K562 (cell line): Measurements from ENCODE around the gene NUP133. TPM values are rescaled to one million over a fixed set of nuclear protein-coding genes. Genes with fewer than 3 reads are reported as not detected.

ENCODE experiments used
- ATF4 ChIP-seq: fragments of 450-650 bp; formaldehyde crosslinking; IDR thresholded peaks from 2 replicates; pipeline ENCODE4 v1.4.0; 2022; ENCODE audit warnings: mild to moderate bottlenecking, moderate library complexity
- E2F6 ChIP-seq, 2 experiments: IDR thresholded peaks; 2 replicates each; pipeline ENCODE4 v1.6.1; 2011; ENCODE audit warnings: borderline replicate concordance in 1 of 2, control low read depth in 1 of 2, low read depth in 1 of 2, low read length in 1 of 2, mild to moderate bottlenecking in 1 of 2, mixed read lengths in 1 of 2, moderate library complexity in 1 of 2; ENCODE audit not compliant: insufficient read depth in 1 of 2, insufficient read length in 1 of 2, poor library complexity in 1 of 2, severe bottlenecking in 1 of 2; ENCODE audit errors: extremely low read depth in 1 of 2
- FOXJ3 ChIP-seq: sonication (generic); formaldehyde crosslinking; IDR thresholded peaks from 2 replicates; pipeline ENCODE4 v1.4.0; 2020; ENCODE audit warnings: mild to moderate bottlenecking, missing genetic modification reagents
- FOXM1 ChIP-seq, 2 experiments: fragments of 450-650 bp in 1 of 2; sonication (generic) in 1 of 2; formaldehyde crosslinking in 1 of 2; IDR thresholded peaks; 2 replicates each; pipeline versions ENCODE4 v1.6.1 to v1.9.0; 2017 to 2022; ENCODE audit warnings: low read depth in 2 of 2, mild to moderate bottlenecking in 2 of 2, missing genetic modification reagents in 1 of 2, moderate library complexity in 1 of 2
- GTF2A2 ChIP-seq: IDR thresholded peaks from 2 replicates; pipeline ENCODE4 v1.6.1; 2016; ENCODE audit warnings: mild to moderate bottlenecking, missing genetic modification characterization, missing compliant biosample characterization
- HBP1 ChIP-seq: fragments of 450-650 bp; formaldehyde crosslinking; IDR thresholded peaks from 2 replicates; pipeline ENCODE4 v1.4.0; 2022; ENCODE audit warnings: missing genetic modification characterization
- HDAC1 ChIP-seq, 2 experiments: fragments of 450-650 bp; IDR thresholded peaks; 2 replicates each; pipeline ENCODE4 v1.6.1; 2016 to 2017; ENCODE audit warnings: inconsistent platforms in 1 of 2, mild to moderate bottlenecking in 1 of 2, moderate library complexity in 1 of 2
- HEY1 ChIP-seq: fragments of 250-450 bp; sonication (Bioruptor Pico); IDR thresholded peaks from 2 replicates; pipeline ENCODE4 v1.5.0; 2020; ENCODE audit warnings: mild to moderate bottlenecking, moderate library complexity, borderline replicate concordance
- IFI16 ChIP-seq: fragments of 250-450 bp; sonication (Bioruptor Pico); IDR thresholded peaks from 2 replicates; pipeline ENCODE4 v2.1.2; 2022; ENCODE audit warnings: mild to moderate bottlenecking, inconsistent platforms
- SMARCA4 ChIP-seq: fragments of 450-650 bp; IDR thresholded peaks from 2 replicates; pipeline ENCODE4 v1.6.1; 2016
- TCF15 ChIP-seq: fragments of 250-450 bp; sonication (Bioruptor Pico); IDR thresholded peaks from 2 replicates; pipeline ENCODE4 v1.8.0; 2022; ENCODE audit warnings: moderate library complexity, mild to moderate bottlenecking, inconsistent platforms
- TEAD1 ChIP-seq, 2 experiments: fragments of 450-650 bp in 1 of 2; sonication (generic) in 1 of 2; formaldehyde crosslinking; IDR thresholded peaks; 2 replicates each; pipeline versions ENCODE4 v1.4.0 to v1.8.0; 2020 to 2022; ENCODE audit warnings: mild to moderate bottlenecking in 2 of 2, missing genetic modification reagents in 1 of 2
- TOE1 ChIP-seq, 2 experiments: fragments of 450-650 bp in 1 of 2; sonication (generic) in 1 of 2; formaldehyde crosslinking in 1 of 2; IDR thresholded peaks; 2 replicates each; pipeline versions ENCODE4 v1.7.1 to v1.8.0; 2016 to 2022; ENCODE audit warnings: borderline replicate concordance in 2 of 2, mild to moderate bottlenecking in 2 of 2, antibody characterized with exemption in 1 of 2, inconsistent platforms in 1 of 2, low read depth in 1 of 2, missing genetic modification reagents in 1 of 2, moderate library complexity in 1 of 2
- USF2 ChIP-seq: sonication (generic); formaldehyde crosslinking; IDR thresholded peaks from 2 replicates; pipeline ENCODE4 v1.5.0; 2020; ENCODE audit warnings: missing genetic modification reagents
- ZFP91 ChIP-seq: sonication (generic); formaldehyde crosslinking; IDR thresholded peaks from 2 replicates; pipeline ENCODE4 v1.8.0; 2022; ENCODE audit warnings: mild to moderate bottlenecking, missing genetic modification reagents
- ZNF347 ChIP-seq: fragments of 450-650 bp; formaldehyde crosslinking; IDR thresholded peaks from 2 replicates; pipeline ENCODE4 v1.4.0; 2020; ENCODE audit warnings: low read depth, mild to moderate bottlenecking, moderate library complexity
- ZNF589 ChIP-seq: fragments of 200-800 bp; sonication (Bioruptor generic); IDR thresholded peaks from 2 replicates; pipeline ENCODE4 v1.6.1; 2016; ENCODE audit warnings: low read depth, missing genetic modification characterization, missing compliant biosample characterization
- polyA plus RNA-seq, 8 experiments: library from polyadenylated mRNA; depleted of rRNA in 4 of 8; stranded (reverse) in 5 of 8; unstranded in 3 of 8; fragments of >200 nt; fragmentation: Nextera tagmentation in 2 of 8; fragmentation: Illumina TruSeq in 1 of 8; extraction: Ambion mirVana in 2 of 8; extraction: Trizol in 1 of 8; gene quantifications; 2 replicates each; pipeline versions ENCODE4 v1.2.1 to v1.2.3, GENCODE V29; 2011 to 2014; ENCODE audit warnings: inconsistent platforms in 1 of 8, missing spikeins in 1 of 8
- total RNA-seq, 7 experiments: library from RNA; depleted of rRNA in 6 of 7; stranded (reverse); fragments of >200 nt in 6 of 7; fragmentation: Illumina TruSeq in 2 of 7; extraction: Trizol in 2 of 7; gene quantifications; 2 replicates each; pipeline versions ENCODE4 v1.2.1 to v1.2.3, GENCODE V29; 2011 to 2021; ENCODE audit warnings: low replicate concordance in 1 of 7

The NUP133 gene
- total and polyA plus RNA-seq, 9 of the 15 experiments (the other 6 are each of a cell fraction or from before 2014, with no cell fraction given), result 21.7 to 85.1 (median 61.3) TPM

GRCh38 chr1:229554886-229555621 is 46.9 kb upstream of the NUP133 start (continued):
- TF ChIP-seq USF2, result no peak
- TF ChIP-seq FOXM1 (IDR thresholded peaks at IDR 0.05; ENCODE audit: low read depth), result peak; percentile 98
- TF ChIP-seq FOXM1 (CRISPR knock-in tag; IDR thresholded peaks at IDR 0.05; ENCODE audit: low read depth), result 0 out of 2 replicates have a peak, but pooled peaks have one; percentile 35
- TF ChIP-seq ATF4 (CRISPR knock-in tag), result peak; percentile 77
- TF ChIP-seq E2F6 (IDR thresholded peaks at IDR 0.05; ENCODE audit: borderline replicate concordance in 1 of 2, extremely low read depth in 1 of 2, insufficient read depth in 1 of 2, insufficient read length in 1 of 2, low read depth in 1 of 2, low read length in 1 of 2, poor library complexity in 1 of 2, severe bottlenecking in 1 of 2), result no peak
- no peak for TF ChIP-seq GTF2A2 (tag)
- peak; percentile 57 for TF ChIP-seq HBP1 (CRISPR knock-in tag)
- TF ChIP-seq IFI16 (CRISPR knock-in tag), result no peak
- peak; percentile 96; the same call in 1 of the 2 replicates for TF ChIP-seq ZNF589
- TF ChIP-seq SMARCA4, result peak; percentile 98
- TF ChIP-seq TEAD1 (CRISPR knock-in tag; IDR thresholded peaks at IDR 0.05), result peak; percentile 86 to 97
- no peak for TF ChIP-seq ZFP91 (CRISPR knock-in tag)
- no peak for TF ChIP-seq HEY1 (CRISPR knock-in tag)
- TF ChIP-seq ZNF347 (CRISPR knock-in tag), result no peak
- no peak for TF ChIP-seq FOXJ3 (CRISPR knock-in tag)
- peak; percentile 86 for TF ChIP-seq TOE1 (IDR thresholded peaks at IDR 0.05; ENCODE audit: borderline replicate concordance)
- TF ChIP-seq TOE1 (CRISPR knock-in tag; IDR thresholded peaks at IDR 0.05; ENCODE audit: borderline replicate concordance, low read depth), result no peak
- TF ChIP-seq HDAC1 (IDR thresholded peaks at IDR 0.05), result peak; percentile 76 to 95
- no peak for TF ChIP-seq TCF15 (CRISPR knock-in tag)
